Astrocyte (in vitro differentiated cells and primary cell): ENCODE results near the gene PHF1. TPM values are rescaled to one million over a fixed set of nuclear protein-coding genes. Genes with fewer than 3 reads are reported as not detected.

Source experiments
- DNase-seq: peaks from one replicate; pipeline ENCODE4 v3.0.0-alpha.2; 2010; ENCODE audit warnings: low read depth
- FAIRE-seq: peaks from 2 replicates; lab custom pipeline; 2011; peaks lifted over from hg19 to GRCh38; lab: Jason Lieb, UNC
- H2AFZ ChIP-seq: 2 replicates; pipeline ENCODE4 v1.6.0; 2012; ENCODE audit warnings: low read depth, low read length, inconsistent platforms
- H3K27ac ChIP-seq: 2 replicates; pipeline ENCODE4 v1.5.1; 2011; ENCODE audit warnings: low read depth, low read length, inconsistent platforms
- H3K27me3 ChIP-seq: 2 replicates; pipeline ENCODE4 v1.6.0; 2011; ENCODE audit warnings: low read length, inconsistent platforms; ENCODE audit not compliant: insufficient read depth
- H3K36me3 ChIP-seq: 2 replicates; pipeline ENCODE4 v1.5.1; 2011; ENCODE audit warnings: low read length, inconsistent platforms; ENCODE audit not compliant: insufficient read depth
- H3K4me1 ChIP-seq: 2 replicates; pipeline ENCODE4 v1.5.1; 2011; ENCODE audit warnings: low read length, inconsistent platforms; ENCODE audit not compliant: insufficient read depth
- H3K4me2 ChIP-seq: 2 replicates; pipeline ENCODE4 v1.6.0; 2012; ENCODE audit warnings: low read length, inconsistent platforms
- H3K4me3 ChIP-seq: 2 replicates; pipeline ENCODE4 v1.5.1; 2011; ENCODE audit warnings: low read depth, mild to moderate bottlenecking, low read length, inconsistent platforms; ENCODE audit not compliant: insufficient read depth
- H3K79me2 ChIP-seq: 2 replicates; pipeline ENCODE4 v1.6.0; 2012; ENCODE audit warnings: mild to moderate bottlenecking, low read length, inconsistent platforms; ENCODE audit not compliant: insufficient read depth
- H3K9ac ChIP-seq: 2 replicates; pipeline ENCODE4 v1.6.0; 2012; ENCODE audit warnings: mild to moderate bottlenecking, low read length, inconsistent platforms
- H3K9me3 ChIP-seq: 2 replicates; pipeline ENCODE4 v1.5.1; 2012; ENCODE audit warnings: low read depth, mild to moderate bottlenecking, low read length, inconsistent platforms; ENCODE audit not compliant: insufficient read depth
- H4K20me1 ChIP-seq: 2 replicates; pipeline ENCODE4 v1.6.0; 2012; ENCODE audit warnings: low read length, inconsistent platforms; ENCODE audit not compliant: insufficient read depth
- H3K27ac Mint-ChIP-seq: one replicate; pipeline ENCODE4 v1.8.0; 2021; ENCODE audit warnings: mild to moderate bottlenecking, mixed read lengths; ENCODE audit not compliant: unreplicated experiment
- H3K27me3 Mint-ChIP-seq: one replicate; pipeline ENCODE4 v1.8.0; 2021; ENCODE audit warnings: low read depth, mixed read lengths; ENCODE audit not compliant: unreplicated experiment
- H3K36me3 Mint-ChIP-seq: one replicate; pipeline ENCODE4 v1.8.0; 2021; ENCODE audit warnings: low read depth, mixed read lengths; ENCODE audit not compliant: unreplicated experiment
- H3K4me1 Mint-ChIP-seq: one replicate; pipeline ENCODE4 v1.8.0; 2021; ENCODE audit warnings: low read depth, mixed read lengths; ENCODE audit not compliant: unreplicated experiment
- H3K4me3 Mint-ChIP-seq: one replicate; pipeline ENCODE4 v1.8.0; 2021; ENCODE audit warnings: mild to moderate bottlenecking, moderate library complexity, mixed read lengths; ENCODE audit not compliant: unreplicated experiment
- H3K9me3 Mint-ChIP-seq: one replicate; pipeline ENCODE4 v1.8.0; 2021; ENCODE audit warnings: mild to moderate bottlenecking, mixed read lengths; ENCODE audit not compliant: unreplicated experiment
- EZH2 ChIP-seq: IDR thresholded peaks from 2 replicates; pipeline ENCODE4 v1.6.1; 2012; ENCODE audit warnings: mild to moderate bottlenecking, low read length, inconsistent platforms; ENCODE audit not compliant: insufficient read depth
- total RNA-seq: library from RNA; stranded (reverse); gene quantifications from 2 replicates; pipeline ENCODE4 v1.2.1, GENCODE V29; 2021
- TF ChIP-seq, protein P1 (sequence below): IDR thresholded peaks from 2 replicates; pipeline ENCODE4 v1.5.1; 2011; ENCODE audit warnings: low read depth, mild to moderate bottlenecking, inconsistent platforms, low read length, moderate library complexity; ENCODE audit not compliant: insufficient read depth

The PHF1 gene
- total RNA-seq, 1 donor from 2014 or later = 34.3 TPM

DNA sequence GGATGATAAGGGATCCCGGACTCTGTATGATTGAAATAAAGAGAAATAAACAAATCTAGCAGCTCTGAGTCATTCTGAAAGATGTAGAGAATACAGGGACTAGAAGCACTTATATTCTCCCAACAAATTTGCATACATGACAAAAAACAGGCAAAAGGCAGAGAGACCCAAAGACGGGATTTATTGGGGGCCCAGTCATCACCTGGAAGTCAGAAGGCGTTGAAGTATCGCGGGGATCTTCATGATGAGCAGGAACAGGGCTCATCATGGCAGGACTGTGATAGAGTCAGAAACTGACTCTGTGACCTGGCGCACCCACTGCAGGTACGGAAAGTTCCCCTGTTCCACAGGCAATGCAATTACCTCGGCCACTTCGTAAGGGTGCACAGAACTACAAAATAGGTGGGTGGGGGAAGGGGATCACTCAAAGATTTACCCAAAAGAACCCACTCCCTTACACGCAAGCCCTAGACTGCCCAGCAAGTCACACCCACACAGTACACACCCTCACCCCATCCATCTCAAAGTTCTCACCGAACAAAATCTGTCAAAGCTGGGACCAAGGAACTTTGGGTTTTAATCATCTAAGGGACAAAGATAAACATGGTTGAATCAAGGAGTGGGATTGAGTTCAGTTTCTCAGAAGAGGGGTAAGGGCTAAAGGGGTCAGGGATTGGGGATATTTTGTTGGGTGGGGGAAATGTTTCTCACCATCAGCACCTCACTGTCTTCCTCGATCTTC, 5.7 kb downstream of the PHF1 start:
- H3K4me3 ChIP-seq = peak overlapping the region; percentile 82
- peak overlapping the region; percentile 98 for H3K27ac Mint-ChIP-seq
- H3K4me1 Mint-ChIP-seq = peaks cover 39% of the 10 kb centered on the region
- TF ChIP-seq EZH2 = no peak
- TF ChIP-seq, protein P1, sequence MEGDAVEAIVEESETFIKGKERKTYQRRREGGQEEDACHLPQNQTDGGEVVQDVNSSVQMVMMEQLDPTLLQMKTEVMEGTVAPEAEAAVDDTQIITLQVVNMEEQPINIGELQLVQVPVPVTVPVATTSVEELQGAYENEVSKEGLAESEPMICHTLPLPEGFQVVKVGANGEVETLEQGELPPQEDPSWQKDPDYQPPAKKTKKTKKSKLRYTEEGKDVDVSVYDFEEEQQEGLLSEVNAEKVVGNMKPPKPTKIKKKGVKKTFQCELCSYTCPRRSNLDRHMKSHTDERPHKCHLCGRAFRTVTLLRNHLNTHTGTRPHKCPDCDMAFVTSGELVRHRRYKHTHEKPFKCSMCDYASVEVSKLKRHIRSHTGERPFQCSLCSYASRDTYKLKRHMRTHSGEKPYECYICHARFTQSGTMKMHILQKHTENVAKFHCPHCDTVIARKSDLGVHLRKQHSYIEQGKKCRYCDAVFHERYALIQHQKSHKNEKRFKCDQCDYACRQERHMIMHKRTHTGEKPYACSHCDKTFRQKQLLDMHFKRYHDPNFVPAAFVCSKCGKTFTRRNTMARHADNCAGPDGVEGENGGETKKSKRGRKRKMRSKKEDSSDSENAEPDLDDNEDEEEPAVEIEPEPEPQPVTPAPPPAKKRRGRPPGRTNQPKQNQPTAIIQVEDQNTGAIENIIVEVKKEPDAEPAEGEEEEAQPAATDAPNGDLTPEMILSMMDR = no peak
- no peak overlapping the region for H2AFZ ChIP-seq
- H3K27me3 Mint-ChIP-seq = no peaks in the 10 kb centered on the region
- FAIRE-seq (peak; percentile 26), DNase-seq (no peak)
- peak overlapping the region; percentile 98 for H3K4me3 Mint-ChIP-seq
- H4K20me1 ChIP-seq = peaks cover 48% of the 10 kb centered on the region
- H3K79me2 ChIP-seq = peaks cover 45% of the 10 kb centered on the region
- H3K27ac ChIP-seq = peak overlapping the region; percentile 98
- H3K9me3 Mint-ChIP-seq = no peaks in the 10 kb centered on the region
- H3K36me3 ChIP-seq = peaks cover 8% of the 10 kb centered on the region
- no peaks in the 10 kb centered on the region for H3K27me3 ChIP-seq
- peaks cover 12% of the 10 kb centered on the region for H3K36me3 Mint-ChIP-seq
- peaks cover 32% of the 10 kb centered on the region for H3K4me1 ChIP-seq
- H3K9ac ChIP-seq = peak overlapping the region; percentile 93
- peak overlapping the region; percentile 97 for H3K4me2 ChIP-seq
- no peaks in the 10 kb centered on the region for H3K9me3 ChIP-seq

DNA sequence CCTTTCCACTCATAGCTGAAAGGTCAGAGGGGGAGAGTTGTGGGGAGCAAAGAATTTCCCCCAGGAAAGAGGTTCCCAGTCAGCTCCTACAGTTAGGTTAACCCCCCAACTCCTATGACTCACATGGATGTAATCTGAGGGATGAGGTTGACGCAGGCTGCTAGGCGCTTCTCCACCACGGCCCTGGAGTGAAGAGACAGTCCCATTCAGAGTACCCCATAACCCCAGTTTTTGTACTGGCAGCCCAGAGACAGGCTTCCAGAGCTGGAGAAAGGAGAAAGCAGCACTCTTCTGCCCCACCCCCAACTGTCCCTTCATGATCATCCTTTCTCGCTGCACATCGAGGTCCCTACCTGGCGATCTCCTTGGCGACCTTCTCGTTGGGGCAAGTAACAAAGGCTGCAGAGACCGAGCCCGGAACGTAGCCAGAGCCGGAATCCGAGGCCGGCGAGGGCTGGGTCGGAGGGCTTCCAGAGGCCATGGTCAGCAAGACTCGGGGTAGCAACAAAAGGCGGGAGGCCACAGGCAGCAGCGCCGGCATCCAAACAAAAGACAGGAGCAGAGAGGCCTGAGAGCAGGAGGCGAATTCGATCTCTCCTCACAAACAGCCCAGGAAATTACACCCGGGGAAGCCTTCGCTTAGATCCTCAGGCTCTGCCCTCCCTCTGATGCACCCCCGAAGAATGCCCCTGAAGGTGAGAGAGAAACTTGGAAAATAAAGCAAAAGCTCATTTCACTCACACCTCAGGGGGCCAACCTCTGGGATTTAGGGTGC, 6.5 kb downstream of the PHF1 start:
- H3K79me2 ChIP-seq = peaks cover 43% of the 10 kb centered on the region
- H3K27ac ChIP-seq = peak overlapping the region; percentile 98
- H3K9ac ChIP-seq = peak overlapping the region; percentile 93
- no peak for FAIRE-seq
- Mint-ChIP-seq H3K36me3 (peaks cover 12% of the 10 kb centered on the region), H3K9me3 (no peaks in the 10 kb centered on the region), H3K4me1 (peaks cover 40% of the 10 kb centered on the region), H3K27me3 (no peaks in the 10 kb centered on the region), H3K27ac (peak overlapping the region; percentile 98), H3K4me3 (peak overlapping the region; percentile 98)
- DNase-seq = peak; percentile 86
- H3K4me2 ChIP-seq = peak overlapping the region; percentile 97
- peaks cover 8% of the 10 kb centered on the region for H3K36me3 ChIP-seq
- TF ChIP-seq EZH2 = no peak
- TF ChIP-seq, protein P1 = no peak
- no peaks in the 10 kb centered on the region for H3K9me3 ChIP-seq
- H3K27me3 ChIP-seq = no peaks in the 10 kb centered on the region
- H4K20me1 ChIP-seq = peaks cover 45% of the 10 kb centered on the region
- H2AFZ ChIP-seq = peak overlapping the region; percentile 78
- peak overlapping the region; percentile 82 for H3K4me3 ChIP-seq
- H3K4me1 ChIP-seq = peaks cover 32% of the 10 kb centered on the region
